ENCODE measurements around the gene TSPAN4.

Gene TSPAN4

GRCh38 chr11:830295-831117 lies 12.1 kb upstream of the TSPAN4 start:
- TF ChIP-seq, protein P1, sequence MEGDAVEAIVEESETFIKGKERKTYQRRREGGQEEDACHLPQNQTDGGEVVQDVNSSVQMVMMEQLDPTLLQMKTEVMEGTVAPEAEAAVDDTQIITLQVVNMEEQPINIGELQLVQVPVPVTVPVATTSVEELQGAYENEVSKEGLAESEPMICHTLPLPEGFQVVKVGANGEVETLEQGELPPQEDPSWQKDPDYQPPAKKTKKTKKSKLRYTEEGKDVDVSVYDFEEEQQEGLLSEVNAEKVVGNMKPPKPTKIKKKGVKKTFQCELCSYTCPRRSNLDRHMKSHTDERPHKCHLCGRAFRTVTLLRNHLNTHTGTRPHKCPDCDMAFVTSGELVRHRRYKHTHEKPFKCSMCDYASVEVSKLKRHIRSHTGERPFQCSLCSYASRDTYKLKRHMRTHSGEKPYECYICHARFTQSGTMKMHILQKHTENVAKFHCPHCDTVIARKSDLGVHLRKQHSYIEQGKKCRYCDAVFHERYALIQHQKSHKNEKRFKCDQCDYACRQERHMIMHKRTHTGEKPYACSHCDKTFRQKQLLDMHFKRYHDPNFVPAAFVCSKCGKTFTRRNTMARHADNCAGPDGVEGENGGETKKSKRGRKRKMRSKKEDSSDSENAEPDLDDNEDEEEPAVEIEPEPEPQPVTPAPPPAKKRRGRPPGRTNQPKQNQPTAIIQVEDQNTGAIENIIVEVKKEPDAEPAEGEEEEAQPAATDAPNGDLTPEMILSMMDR (IDR thresholded peaks at IDR 0.05; ENCODE audit: low read depth, low read length): no peak
- TF ChIP-seq EZH2phosphoT487 (IDR thresholded peaks at IDR 0.05; ENCODE audit: low read depth): no peak
- Histone ChIP-seq H2AFZ (ENCODE audit: low read depth, low read length) (no peak overlapping the region), H3K4me3 (ENCODE audit: low read length) (no peak overlapping the region), H3K79me2 (ENCODE audit: low read length) (peaks cover 9% of the 10 kb centered on the region), H3K9ac (ENCODE audit: low read length) (no peak overlapping the region), H3K27ac (ENCODE audit: low read length) (no peak overlapping the region), H3K36me3 (replicated peaks; ENCODE audit: low read depth, low read length) (no peaks in the 10 kb centered on the region), H3K4me1 (ENCODE audit: low read length) (peaks cover 46% of the 10 kb centered on the region), H3K9me3 (ENCODE audit: insufficient read depth, low read length) (no peaks in the 10 kb centered on the region), H3K4me2 (ENCODE audit: low read length) (no peak overlapping the region), H4K20me1 (ENCODE audit: insufficient read depth, low read length) (peaks cover 8% of the 10 kb centered on the region; the same call in 1 of the 2 replicates), H3K27me3 (ENCODE audit: low read depth, low read length) (no peaks in the 10 kb centered on the region)

DNA sequence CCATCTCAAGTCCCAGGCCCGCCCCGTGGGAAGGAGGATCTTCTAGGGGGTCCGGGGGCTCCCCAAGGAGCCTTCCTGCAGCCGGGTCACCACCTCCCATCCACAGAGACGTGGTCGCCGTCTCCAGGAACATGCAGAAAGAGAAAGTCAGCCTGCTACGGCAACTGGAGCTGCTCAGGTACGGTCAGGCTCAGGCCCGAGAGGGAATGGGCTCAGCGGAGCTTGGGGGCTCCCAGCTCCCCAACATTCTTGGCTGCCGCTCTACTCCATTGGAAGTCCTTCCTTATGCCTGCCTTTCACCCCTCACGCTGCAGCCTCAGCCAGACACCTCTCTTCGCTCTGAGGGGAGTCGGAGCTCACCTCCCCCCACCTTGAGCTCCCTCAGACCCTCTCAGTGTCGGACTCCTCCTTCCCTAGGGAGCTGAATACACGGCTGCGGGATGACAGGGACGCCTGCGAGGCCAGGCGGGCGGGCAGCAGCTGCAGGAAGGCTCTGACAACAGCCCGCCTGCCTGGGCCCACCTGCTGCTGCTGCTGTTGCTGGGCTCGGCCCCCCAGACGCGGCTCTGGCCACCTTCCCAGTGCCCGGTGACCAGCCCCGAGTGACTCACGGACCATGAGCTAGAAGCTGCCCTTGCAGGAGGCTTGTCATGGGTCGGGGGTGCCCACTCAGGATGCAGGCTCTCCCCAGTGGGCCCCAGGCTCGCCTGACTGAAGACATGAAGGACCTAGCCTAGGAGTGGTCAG lies 11.4 kb upstream of the TSPAN4 start:
- Histone ChIP-seq H4K20me1 (ENCODE audit: insufficient read depth, low read length) (peaks cover 8% of the 10 kb centered on the region; the same call in 1 of the 2 replicates), H3K4me1 (ENCODE audit: low read length) (peaks cover 38% of the 10 kb centered on the region), H3K9me3 (ENCODE audit: insufficient read depth, low read length) (no peaks in the 10 kb centered on the region), H3K79me2 (ENCODE audit: low read length) (peaks cover 9% of the 10 kb centered on the region), H3K27ac (ENCODE audit: low read length) (no peak overlapping the region), H3K27me3 (ENCODE audit: low read depth, low read length) (no peaks in the 10 kb centered on the region), H3K4me3 (ENCODE audit: low read length) (peak overlapping the region; percentile 93; the same call in 1 of the 2 replicates), H3K4me2 (ENCODE audit: low read length) (no peak overlapping the region), H2AFZ (ENCODE audit: low read depth, low read length) (no peak overlapping the region), H3K36me3 (replicated peaks; ENCODE audit: low read depth, low read length) (no peaks in the 10 kb centered on the region), H3K9ac (ENCODE audit: low read length) (no peak overlapping the region)
- no peak for TF ChIP-seq EZH2phosphoT487 (IDR thresholded peaks at IDR 0.05; ENCODE audit: low read depth)
- TF ChIP-seq, protein P1 (IDR thresholded peaks at IDR 0.05; ENCODE audit: low read depth, low read length): no peak

- Histone ChIP-seq H3K36me3 (replicated peaks; ENCODE audit: low read depth, low read length) (peaks cover 1% of the 10 kb centered on the region), H4K20me1 (ENCODE audit: insufficient read depth, low read length) (peaks cover 8% of the 10 kb centered on the region; the same call in 1 of the 2 replicates), H3K9me3 (ENCODE audit: insufficient read depth, low read length) (no peaks in the 10 kb centered on the region), H3K4me3 (ENCODE audit: low read length) (peak overlapping the region; percentile 93), H3K79me2 (ENCODE audit: low read length) (peaks cover 9% of the 10 kb centered on the region), H3K9ac (ENCODE audit: low read length) (peak overlapping the region; percentile 76), H3K4me1 (ENCODE audit: low read length) (peaks cover 34% of the 10 kb centered on the region), H3K4me2 (ENCODE audit: low read length) (peak overlapping the region; percentile 99), H3K27me3 (ENCODE audit: low read depth, low read length) (no peaks in the 10 kb centered on the region), H3K27ac (ENCODE audit: low read length) (peak overlapping the region; percentile 1; the same call in 1 of the 2 replicates), H2AFZ (ENCODE audit: low read depth, low read length) (no peak overlapping the region)
- TF ChIP-seq, protein P1 (IDR thresholded peaks at IDR 0.05; ENCODE audit: low read depth, low read length): no peak
- TF ChIP-seq EZH2phosphoT487 (IDR thresholded peaks at IDR 0.05; ENCODE audit: low read depth): no peak
These were observed 10.6 kb upstream of the TSPAN4 start for GRCh38 chr11:831961-832528.
